Measurements from ENCODE around the gene OBI1.

OBI1 gene

DNA sequence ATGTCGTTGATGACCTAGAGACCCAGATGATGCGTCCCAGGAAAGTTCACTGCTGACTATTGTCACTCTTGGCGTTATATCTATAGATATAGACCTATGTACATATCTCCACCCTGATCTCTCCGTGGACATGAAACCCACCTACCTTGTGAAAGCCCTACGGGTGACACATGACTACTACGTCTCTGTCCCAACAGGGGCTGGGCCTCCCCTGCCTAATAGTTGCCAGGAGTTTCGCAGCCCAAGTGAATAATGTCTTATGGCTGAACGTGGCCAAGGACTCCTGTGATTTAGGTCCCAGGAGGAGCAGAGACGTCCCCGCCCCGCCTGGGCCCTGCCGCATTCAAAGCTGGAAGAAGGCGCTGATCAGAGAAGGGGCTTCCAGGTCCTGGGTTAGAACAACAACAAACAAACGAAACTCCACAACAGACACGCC lies 50.7 kb downstream of the OBI1 start:
- no peak overlapping the region for H2AFZ ChIP-seq (ENCODE audit: low read length)
- H3K4me1 ChIP-seq (ENCODE audit: insufficient read depth, low read length, severe bottlenecking): peaks cover 9% of the 10 kb centered on the region
- H3K4me2 ChIP-seq (ENCODE audit: low read length): no peak overlapping the region; the same call in 1 of the 2 replicates
- no peak for TF ChIP-seq EZH2 (IDR thresholded peaks at IDR 0.05; ENCODE audit: borderline replicate concordance, low read length)
- TF ChIP-seq, protein P1, sequence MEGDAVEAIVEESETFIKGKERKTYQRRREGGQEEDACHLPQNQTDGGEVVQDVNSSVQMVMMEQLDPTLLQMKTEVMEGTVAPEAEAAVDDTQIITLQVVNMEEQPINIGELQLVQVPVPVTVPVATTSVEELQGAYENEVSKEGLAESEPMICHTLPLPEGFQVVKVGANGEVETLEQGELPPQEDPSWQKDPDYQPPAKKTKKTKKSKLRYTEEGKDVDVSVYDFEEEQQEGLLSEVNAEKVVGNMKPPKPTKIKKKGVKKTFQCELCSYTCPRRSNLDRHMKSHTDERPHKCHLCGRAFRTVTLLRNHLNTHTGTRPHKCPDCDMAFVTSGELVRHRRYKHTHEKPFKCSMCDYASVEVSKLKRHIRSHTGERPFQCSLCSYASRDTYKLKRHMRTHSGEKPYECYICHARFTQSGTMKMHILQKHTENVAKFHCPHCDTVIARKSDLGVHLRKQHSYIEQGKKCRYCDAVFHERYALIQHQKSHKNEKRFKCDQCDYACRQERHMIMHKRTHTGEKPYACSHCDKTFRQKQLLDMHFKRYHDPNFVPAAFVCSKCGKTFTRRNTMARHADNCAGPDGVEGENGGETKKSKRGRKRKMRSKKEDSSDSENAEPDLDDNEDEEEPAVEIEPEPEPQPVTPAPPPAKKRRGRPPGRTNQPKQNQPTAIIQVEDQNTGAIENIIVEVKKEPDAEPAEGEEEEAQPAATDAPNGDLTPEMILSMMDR (IDR thresholded peaks at IDR 0.05; ENCODE audit: low read length): no peak
- H3K36me3 ChIP-seq (ENCODE audit: insufficient read depth, low read length): no peaks in the 10 kb centered on the region
- no peak overlapping the region for H3K9ac ChIP-seq (ENCODE audit: low read length)
- no peak overlapping the region for H3K4me3 ChIP-seq (ENCODE audit: low read depth, low read length, poor library complexity, severe bottlenecking)
- no peaks in the 10 kb centered on the region for H3F3A ChIP-seq (ENCODE audit: insufficient read depth, low read length)
- no peaks in the 10 kb centered on the region for H3K9me3 ChIP-seq (ENCODE audit: low read length)
- H3K9me2 ChIP-seq (ENCODE audit: low read depth, low read length): no peaks in the 10 kb centered on the region
- no peaks in the 10 kb centered on the region for H3K27me3 ChIP-seq (ENCODE audit: insufficient read depth, low read length)
- H3K27ac ChIP-seq (ENCODE audit: low read depth, low read length, poor library complexity, severe bottlenecking): no peak overlapping the region
- H3K79me2 ChIP-seq (ENCODE audit: insufficient read depth, low read length): no peaks in the 10 kb centered on the region
- H4K20me1 ChIP-seq (ENCODE audit: insufficient read depth, low read length): no peaks in the 10 kb centered on the region

DNA sequence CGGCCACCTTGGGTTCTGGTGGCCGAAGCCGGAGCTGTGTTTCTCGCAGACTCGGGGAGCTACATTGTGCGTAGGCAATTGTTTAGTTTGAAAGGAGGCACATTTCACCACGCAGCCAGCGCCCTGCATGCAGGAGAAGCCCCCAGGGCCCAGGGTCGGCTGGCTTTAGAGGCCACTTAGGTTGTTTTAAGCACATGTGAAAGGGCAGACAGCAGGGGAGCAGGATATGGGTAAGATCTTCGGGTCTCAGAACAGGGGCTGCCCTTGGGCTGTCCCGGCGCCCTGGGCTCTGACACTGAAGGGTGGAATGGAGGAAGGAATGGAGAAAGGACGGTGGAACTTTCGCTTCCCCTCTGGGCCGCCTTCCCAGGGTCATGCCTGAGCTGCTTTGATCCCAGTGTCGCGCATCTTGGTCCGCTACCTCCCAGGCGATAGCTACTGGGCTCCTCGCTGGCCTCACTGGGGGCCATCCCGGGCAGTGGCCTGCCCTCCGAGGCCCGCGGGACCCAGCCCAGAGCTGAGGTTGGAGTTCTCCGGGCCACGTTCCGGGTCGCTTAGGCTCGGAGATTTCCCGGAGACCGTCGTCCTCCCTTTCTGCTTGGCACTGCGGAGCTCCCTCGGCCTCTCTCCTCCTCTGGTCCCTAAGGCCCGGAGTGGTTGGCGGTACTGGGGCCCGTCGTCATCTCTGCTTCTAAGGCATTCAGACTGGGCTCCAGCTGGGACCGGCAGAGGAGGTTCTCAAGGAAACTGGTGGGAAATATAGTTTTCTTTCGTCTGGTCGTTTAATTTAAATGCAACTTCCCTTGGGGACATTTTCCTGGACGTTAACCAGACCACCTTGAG lies 51.3 kb downstream of the OBI1 start:
- H3K4me2 ChIP-seq (ENCODE audit: low read length): no peak overlapping the region
- no peak for TF ChIP-seq EZH2 (IDR thresholded peaks at IDR 0.05; ENCODE audit: borderline replicate concordance, low read length)
- TF ChIP-seq, protein P1 (IDR thresholded peaks at IDR 0.05; ENCODE audit: low read length): no peak
- no peaks in the 10 kb centered on the region for H3K79me2 ChIP-seq (ENCODE audit: insufficient read depth, low read length)
- no peak overlapping the region for H3K4me3 ChIP-seq (ENCODE audit: low read depth, low read length, poor library complexity, severe bottlenecking)
- H4K20me1 ChIP-seq (ENCODE audit: insufficient read depth, low read length): no peaks in the 10 kb centered on the region
- no peaks in the 10 kb centered on the region for H3K9me2 ChIP-seq (ENCODE audit: low read depth, low read length)
- H3K9ac ChIP-seq (ENCODE audit: low read length): no peak overlapping the region
- no peak overlapping the region for H3K27ac ChIP-seq (ENCODE audit: low read depth, low read length, poor library complexity, severe bottlenecking)
- no peaks in the 10 kb centered on the region for H3K9me3 ChIP-seq (ENCODE audit: low read length)
- H3K36me3 ChIP-seq (ENCODE audit: insufficient read depth, low read length): no peaks in the 10 kb centered on the region
- peaks cover 10% of the 10 kb centered on the region for H3K4me1 ChIP-seq (ENCODE audit: insufficient read depth, low read length, severe bottlenecking)
- H2AFZ ChIP-seq (ENCODE audit: low read length): no peak overlapping the region
- no peaks in the 10 kb centered on the region for H3K27me3 ChIP-seq (ENCODE audit: insufficient read depth, low read length)
- H3F3A ChIP-seq (ENCODE audit: insufficient read depth, low read length): no peaks in the 10 kb centered on the region

DNA sequence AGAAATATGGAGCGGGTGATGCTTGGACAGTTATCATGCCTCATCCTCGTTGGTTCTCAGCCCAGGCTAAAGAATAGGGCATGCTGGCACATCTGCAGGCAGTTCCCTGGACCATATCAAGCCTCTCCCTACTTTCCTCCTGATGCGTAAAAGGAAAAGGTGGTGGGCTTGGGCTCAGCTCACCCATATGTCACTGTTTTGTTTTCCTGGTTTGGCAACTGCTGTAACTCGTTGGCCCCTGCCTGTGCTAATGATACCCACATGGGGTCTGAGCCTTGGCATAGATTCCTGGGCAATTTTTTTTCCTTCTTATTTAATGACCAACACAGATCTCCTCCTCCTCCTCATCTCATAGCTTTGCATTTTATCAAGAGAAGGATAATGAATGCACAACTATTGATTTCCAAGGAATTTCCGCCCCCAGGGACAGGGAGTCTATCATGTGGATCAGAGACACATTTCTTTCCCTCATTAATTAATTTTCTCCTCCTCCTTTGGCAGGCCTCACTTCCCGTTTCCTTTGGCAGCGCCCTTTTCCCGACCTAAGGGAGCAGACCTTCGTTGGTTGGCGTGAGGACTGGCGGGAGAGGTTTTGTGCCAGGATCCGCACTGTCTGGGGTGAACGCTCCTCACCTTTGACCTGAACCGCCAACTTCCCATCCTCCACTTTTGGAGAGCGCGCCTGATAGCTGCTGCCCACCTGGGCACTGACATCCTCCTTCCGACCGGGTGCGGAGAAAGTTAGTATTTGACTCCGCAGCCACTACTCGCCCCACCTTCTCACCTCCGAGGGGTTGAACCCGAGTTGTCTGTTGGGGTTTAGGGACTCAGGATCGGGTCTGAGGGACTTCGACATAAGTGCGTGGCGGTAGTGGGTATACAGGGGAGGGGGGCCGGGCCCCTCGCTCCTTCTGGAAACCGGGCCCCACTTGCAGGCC lies 52.2 kb downstream of the OBI1 start:
- no peak for TF ChIP-seq EZH2 (IDR thresholded peaks at IDR 0.05; ENCODE audit: borderline replicate concordance, low read length)
- TF ChIP-seq, protein P1 (IDR thresholded peaks at IDR 0.05; ENCODE audit: low read length): no peak
- H3F3A ChIP-seq (ENCODE audit: insufficient read depth, low read length): no peaks in the 10 kb centered on the region
- H2AFZ ChIP-seq (ENCODE audit: low read length): no peak overlapping the region
- no peak overlapping the region for H3K4me2 ChIP-seq (ENCODE audit: low read length)
- H3K36me3 ChIP-seq (ENCODE audit: insufficient read depth, low read length): no peaks in the 10 kb centered on the region
- H3K9me3 ChIP-seq (ENCODE audit: low read length): no peaks in the 10 kb centered on the region
- H3K4me3 ChIP-seq (ENCODE audit: low read depth, low read length, poor library complexity, severe bottlenecking): no peak overlapping the region
- no peak overlapping the region for H3K27ac ChIP-seq (ENCODE audit: low read depth, low read length, poor library complexity, severe bottlenecking)
- peaks cover 14% of the 10 kb centered on the region for H3K4me1 ChIP-seq (ENCODE audit: insufficient read depth, low read length, severe bottlenecking)
- H3K27me3 ChIP-seq (ENCODE audit: insufficient read depth, low read length): no peaks in the 10 kb centered on the region
- H3K9me2 ChIP-seq (ENCODE audit: low read depth, low read length): no peaks in the 10 kb centered on the region
- no peaks in the 10 kb centered on the region for H4K20me1 ChIP-seq (ENCODE audit: insufficient read depth, low read length)
- H3K79me2 ChIP-seq (ENCODE audit: insufficient read depth, low read length): no peaks in the 10 kb centered on the region
- H3K9ac ChIP-seq (ENCODE audit: low read length): no peak overlapping the region
